Upper lobe of left lung (tissue), 4 donors: ENCODE data around the gene JAM3.
A peak's percentile ranks its signal among the peaks of the same experiment; 100 is the strongest.

Experiments
- EP300 ChIP-seq, 4 donors: sonication (generic); formaldehyde crosslinking; IDR thresholded peaks; one replicate each; pipeline ENCODE4 v1.5.1; 2017; ENCODE audit warnings: antibody characterized with exemption in 4 of 4, control low read depth in 2 of 4
- POLR2A ChIP-seq, 4 donors: fragments of 450-650 bp; IDR thresholded peaks; one replicate each; pipeline ENCODE4 v1.5.1; 2016 to 2017; ENCODE audit warnings: antibody characterized with exemption in 4 of 4, mild to moderate bottlenecking in 2 of 4

DNA sequence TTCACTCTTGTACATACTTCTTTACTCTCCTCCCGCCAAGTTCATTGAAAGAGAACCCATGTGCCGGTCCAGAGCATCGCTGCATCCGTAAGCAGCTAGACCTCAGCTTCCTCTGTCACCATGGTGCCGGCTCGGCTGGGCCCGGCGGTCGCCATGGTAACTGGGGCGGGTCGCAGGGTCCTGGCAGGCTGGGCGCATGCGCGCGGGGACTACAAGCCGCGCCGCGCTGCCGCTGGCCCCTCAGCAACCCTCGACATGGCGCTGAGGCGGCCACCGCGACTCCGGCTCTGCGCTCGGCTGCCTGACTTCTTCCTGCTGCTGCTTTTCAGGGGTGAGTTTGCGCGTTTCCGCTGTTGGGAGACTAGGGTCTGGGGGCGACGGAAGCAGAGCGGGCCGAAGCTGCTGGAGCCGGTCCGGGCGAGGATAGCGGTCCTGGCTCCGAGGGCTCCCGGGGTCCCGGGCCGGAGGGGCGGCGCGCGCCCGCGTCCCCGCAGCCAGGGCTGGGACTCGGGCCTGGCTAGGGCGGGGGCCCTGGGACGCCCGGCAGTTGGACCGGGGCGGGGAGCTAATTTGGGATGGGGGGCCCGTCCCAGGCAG lies at the start of gene JAM3:
- peak in 2 of 4 donors; percentile 59 to 66 for TF ChIP-seq POLR2A (IDR thresholded peaks at IDR 0.05)
- TF ChIP-seq EP300 (IDR thresholded peaks at IDR 0.05): no peak
